H7 (cell line): ENCODE measurements around the gene UBP1. TPM values are rescaled to one million over a fixed set of nuclear protein-coding genes. Genes with fewer than 3 reads are reported as not detected.
"Not testable (repeated sequence)": the region's sequence is repeated elsewhere in the genome, so short reads cannot be mapped to it uniquely, and the experiment has no call there.

Experiments
- DNase-seq: peaks from one replicate; pipeline ENCODE4 v3.0.0; 2012
- H3K27me3 ChIP-seq: 2 replicates; pipeline ENCODE4 v1.6.0; 2011; ENCODE audit warnings: mild to moderate bottlenecking, low read length; ENCODE audit not compliant: control insufficient read depth, insufficient read depth
- H3K36me3 ChIP-seq: replicated peaks from 2 replicates; pipeline ENCODE4 v1.5.1; 2011; ENCODE audit warnings: low read length; ENCODE audit not compliant: control insufficient read depth, insufficient read depth
- H3K4me3 ChIP-seq: 2 replicates; pipeline ENCODE4 v1.5.1; 2011; ENCODE audit warnings: low read depth, mild to moderate bottlenecking, control low read depth, low read length, moderate library complexity; ENCODE audit not compliant: insufficient read depth
- total RNA-seq: library from RNA; depleted of rRNA; stranded (reverse); fragments of >200 nt; shearing (Covaris generic); gene quantifications from 2 replicates; pipeline ENCODE4 v1.2.3, GENCODE V29; 2014; rRNA removed

The UBP1 gene
- total RNA-seq, 1 experiment from 2014 or later: 31.8 TPM

- H3K4me3 ChIP-seq: no peak overlapping the region
- H3K36me3 ChIP-seq: no peaks in the 10 kb centered on the region
- no peak for DNase-seq
- H3K27me3 ChIP-seq: no peaks in the 10 kb centered on the region
Observed at GRCh38 chr3:33360136-33360825, 79.9 kb downstream of the UBP1 start.

GRCh38 chr3:33358172-33358781, 81.9 kb downstream of the UBP1 start:
- Histone ChIP-seq H3K4me3 (no peak overlapping the region), H3K36me3 (no peaks in the 10 kb centered on the region), H3K27me3 (no peaks in the 10 kb centered on the region)
- DNase-seq: no peak

GRCh38 chr3:33355611-33356010, 84.6 kb downstream of the UBP1 start:
- Histone ChIP-seq H3K4me3 (no peak overlapping the region), H3K27me3 (no peaks in the 10 kb centered on the region), H3K36me3 (no peaks in the 10 kb centered on the region)
- DNase-seq: no peak

- no peaks in the 10 kb centered on the region for H3K27me3 ChIP-seq
- no peak overlapping the region for H3K4me3 ChIP-seq
- H3K36me3 ChIP-seq: no peaks in the 10 kb centered on the region
- DNase-seq: no peak
Observed at GRCh38 chr3:33339758-33340157, 100.4 kb downstream of the UBP1 start.

- DNase-seq, H3K36me3 ChIP-seq, H3K27me3 ChIP-seq, H3K4me3 ChIP-seq: not testable (repeated sequence)
Observed at GRCh38 chr3:33338936-33339465, 101.2 kb downstream of the UBP1 start.

Other genes starting within 250 kb of the UBP1 start
- 0.59 TPM in 2 replicates for gene SUSD5, start 221.6 kb downstream of the UBP1 start, total RNA-seq
- 5.3 and 5.4 TPM in 2 replicates for gene FBXL2, start 163.0 kb downstream of the UBP1 start, total RNA-seq